Fibroblast of skin of left biceps (primary cell): ENCODE results near the gene RHBG.
"Not testable (repeated sequence)": the region's sequence is repeated elsewhere in the genome, so short reads cannot be mapped to it uniquely, and the experiment has no call there.

Source experiments
- DNase-seq, 2 experiments: peaks; one replicate each; pipeline ENCODE4 v3.0.0-alpha.2; 2013; ENCODE audit warnings: low read depth in 2 of 2

RHBG gene

DNA sequence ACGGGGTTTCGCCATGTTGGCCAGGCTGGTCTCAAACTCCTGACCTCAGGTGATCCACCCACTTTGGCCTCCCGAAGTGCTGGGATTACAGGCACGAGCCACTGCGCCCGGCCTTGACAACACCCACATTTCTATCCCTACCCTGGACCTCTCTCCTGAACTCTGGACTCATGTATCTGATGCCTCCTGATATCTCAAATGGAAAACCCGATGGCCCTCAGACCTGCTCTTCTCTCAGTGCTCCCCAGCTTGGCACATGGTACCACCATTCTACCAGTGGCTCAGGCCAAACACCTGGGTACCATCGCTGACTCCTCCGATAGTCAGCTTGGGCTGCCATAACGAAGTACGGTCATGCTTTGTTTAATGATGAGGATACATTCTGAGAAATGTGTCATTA is 8.5 kb upstream of the RHBG start:
- no peak for DNase-seq

DNA sequence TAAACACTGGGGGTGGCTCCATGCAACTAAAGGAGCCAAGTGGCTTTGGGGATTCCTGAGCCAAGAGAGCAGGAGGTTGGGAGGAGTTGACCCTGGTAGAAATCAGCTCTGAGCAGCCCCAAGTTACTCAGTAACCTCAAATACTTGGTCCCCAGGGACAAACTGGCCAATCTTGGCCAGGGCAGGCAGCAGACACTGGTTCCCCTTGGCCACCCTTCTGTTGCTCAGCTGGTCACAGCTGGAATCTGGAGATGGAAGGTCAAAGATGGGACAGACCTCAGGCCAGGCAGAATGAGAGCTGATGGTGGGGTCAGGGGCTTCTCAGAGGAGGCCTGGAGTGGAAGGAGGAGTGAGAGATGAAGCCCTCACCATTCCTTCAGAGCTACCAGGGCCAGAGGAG is 3.3 kb upstream of the RHBG start:
- DNase-seq = no peak

DNA sequence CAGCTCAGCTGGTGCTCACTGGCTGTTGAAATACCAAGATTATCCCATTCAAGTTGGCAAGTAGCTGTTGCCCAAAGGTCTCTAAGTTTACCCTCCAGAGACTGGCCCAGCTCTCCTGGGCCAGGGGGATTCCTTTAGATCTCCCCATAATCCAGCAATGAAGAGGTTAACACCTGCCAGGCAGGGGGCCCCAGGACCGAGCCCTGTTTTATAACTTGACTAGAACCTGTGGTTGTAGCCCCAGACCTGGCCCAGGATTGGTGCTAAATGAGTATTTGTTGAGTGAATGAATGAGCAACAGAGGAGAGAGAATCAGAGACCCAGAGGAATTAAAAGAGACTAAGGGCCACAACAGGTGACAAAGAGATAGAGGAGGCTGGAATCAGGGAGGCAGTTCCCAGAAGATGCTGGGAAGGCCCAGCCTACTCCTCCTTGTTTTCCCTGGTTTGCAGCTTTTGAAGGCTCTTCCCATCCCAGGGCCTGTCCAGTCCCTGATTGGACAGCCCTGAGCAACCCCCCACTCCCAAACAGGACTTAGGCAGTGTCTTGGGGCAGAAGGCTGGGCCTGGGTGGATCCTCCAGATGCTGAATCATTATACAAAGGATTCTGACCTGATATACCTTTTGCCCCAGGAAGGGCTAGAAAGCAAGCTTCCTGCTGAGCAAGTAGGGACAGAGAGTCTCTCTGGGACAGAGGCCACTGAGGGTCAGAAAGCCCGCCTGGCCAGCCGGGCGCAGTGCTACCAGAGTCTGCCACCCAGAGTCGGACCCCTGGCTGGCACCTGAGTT is 2.4 kb upstream of the RHBG start:
- no peak for DNase-seq

DNA sequence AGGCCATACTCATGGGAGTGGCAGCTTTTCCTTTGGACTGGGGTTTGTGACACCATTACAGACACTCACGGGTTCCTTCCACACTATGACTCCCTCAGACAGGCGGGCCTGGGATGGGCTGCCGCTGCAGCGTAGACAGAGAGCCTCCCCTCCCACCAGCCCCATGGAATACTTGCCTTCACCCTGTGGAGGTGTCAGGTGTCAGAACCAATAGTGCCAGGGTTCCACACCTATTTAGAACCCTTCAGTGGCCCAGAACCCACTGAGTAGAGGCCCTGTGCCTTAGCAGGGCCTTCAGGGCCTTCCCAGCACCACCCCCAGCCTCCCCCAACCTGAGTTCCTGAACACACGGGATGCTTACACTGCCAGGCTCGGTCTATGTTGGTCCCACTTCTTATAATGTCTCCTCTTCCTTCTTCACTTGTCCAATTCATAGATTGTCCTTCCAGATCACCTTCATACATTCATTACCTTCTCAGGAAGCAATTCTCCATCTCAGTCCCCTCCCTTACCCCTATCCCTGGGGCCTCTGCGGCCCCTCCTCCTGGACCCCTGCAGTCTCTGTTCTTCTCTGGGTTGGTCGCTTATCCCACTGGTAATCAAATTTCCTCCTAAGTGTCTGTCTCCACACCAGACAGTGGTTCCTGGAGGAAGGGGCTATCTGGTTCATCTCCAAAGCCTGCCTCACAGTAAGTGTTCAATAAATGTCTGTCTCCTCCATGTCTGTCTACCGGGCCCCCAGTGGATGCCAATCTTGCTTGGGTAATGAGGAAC is 1.4 kb upstream of the RHBG start:
- DNase-seq = no peak

DNA sequence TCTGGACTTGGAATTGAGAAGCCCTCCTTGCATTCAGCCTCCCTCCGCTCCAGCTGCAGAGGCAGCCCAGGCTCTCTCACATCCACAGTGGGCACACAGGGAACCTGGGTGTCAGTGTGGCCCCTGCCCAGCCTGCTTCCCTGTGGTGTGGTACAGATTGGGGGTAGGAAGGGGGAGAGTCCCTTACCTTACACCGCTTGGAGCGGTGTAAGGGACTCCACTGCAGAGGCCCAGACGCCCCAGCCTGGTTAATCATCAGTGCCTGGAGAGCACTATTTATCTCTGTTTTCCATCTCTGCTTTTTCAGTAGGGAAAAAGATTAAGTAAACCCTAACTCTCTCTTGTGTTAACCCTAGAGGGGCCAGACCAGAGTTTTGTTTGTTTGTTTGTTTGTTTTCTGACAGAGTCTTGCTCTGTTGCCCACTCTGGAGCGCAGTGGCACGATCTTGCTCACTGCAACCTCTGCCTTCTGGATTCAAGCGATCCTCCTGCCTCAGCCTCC is 803 bp upstream of the RHBG start:
- no peak for DNase-seq

DNA sequence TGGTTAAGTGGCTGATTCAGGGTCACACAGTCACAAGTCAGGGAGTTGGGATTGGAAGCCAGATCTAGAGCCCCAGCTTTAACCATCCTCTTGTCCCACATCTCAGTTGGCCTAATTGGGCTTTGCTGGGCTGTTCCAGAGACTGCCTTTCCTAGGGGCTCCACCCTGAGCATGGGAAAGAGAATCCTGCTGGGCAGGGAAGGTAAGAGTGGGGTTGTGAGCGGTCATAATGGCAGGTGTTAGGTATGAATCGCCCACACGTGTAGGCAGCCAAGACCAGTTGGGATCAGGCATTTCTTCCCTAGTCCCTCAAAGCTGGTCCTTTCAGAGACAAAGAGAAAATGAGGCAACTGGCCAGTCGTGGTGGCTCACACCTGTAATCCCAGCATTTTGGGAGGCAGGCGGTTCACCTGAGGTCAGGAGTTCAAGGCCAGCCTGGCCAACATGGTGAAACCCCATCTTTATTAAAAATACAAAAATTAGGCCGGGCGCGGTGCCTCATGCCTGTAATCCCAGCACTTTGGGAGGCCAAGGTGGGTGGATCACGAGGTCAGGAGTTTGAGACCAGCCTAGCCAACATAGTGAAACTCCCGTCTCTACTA is 775 bp downstream of the RHBG start:
- not testable (repeated sequence) for DNase-seq

DNA sequence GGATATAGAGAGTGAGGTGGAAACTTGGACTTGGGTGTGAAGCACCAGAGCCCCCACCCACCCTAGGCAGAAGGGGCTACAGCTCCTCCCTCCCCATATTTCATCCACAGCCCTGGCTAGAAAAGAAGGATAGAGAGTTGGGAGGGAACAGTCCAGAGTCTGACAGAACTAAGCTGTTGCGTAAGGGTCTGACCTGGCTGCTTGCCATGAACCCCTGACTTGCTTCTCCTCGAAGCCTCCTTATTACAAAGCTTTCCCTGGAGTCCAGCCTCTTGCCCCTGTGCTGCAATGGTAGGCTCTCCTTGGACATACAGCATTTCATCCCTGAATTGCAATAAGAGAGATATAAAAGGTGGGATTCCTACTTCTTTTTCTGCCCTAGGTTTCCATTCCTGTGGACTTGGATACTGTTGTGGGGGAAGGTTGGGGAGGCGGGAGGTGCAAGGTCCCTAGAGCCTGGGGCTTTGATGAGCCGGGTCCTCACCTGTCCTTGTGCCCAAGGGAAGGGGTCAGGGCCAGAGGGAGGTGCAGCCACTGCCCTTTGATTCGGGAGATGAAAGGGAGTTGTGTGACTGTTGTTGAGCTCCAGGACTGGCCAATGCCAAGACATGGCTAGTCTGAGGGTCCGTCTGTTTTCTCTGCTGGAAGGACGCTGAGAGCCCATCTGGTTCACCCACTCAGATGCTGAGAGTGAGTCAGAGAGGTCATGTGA is 2.7 kb downstream of the RHBG start:
- DNase-seq = no peak

DNA sequence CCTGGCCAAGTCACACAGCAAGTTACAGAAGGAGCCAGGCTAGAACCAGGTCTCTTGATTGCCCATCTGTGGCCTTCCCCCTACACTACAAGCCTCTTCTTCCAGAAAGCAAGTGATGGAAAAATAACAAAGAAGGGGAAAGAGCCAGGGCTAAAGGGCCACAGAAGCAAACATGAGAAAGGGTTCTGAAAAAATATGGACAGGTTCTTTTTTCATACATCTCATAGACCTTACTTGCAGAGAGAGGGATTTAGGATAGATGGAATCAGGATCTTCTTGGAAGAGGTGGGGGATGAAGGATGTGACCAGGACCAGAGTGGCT is 3.2 kb downstream of the RHBG start:
- DNase-seq = no peak

DNA sequence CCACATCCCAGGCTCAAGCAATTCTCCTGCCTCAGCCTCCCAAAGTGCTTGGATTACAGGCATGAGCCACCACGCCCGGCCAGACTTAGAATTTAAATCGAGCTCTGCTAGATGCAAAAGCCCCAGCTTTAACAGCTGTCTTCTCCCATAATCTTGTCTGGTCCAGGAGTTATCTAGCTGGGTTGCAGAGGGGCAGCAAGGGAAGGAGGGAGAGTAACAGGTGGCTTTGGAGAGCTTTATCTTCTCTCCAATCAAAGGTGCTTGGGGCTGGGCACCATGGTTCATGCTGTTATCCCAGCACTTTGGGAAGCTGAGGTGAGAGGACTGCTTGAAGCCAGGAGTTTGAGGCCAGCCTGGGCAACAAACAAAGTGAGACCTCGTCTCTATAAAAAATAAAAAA is 3.9 kb downstream of the RHBG start:
- no peak for DNase-seq

DNA sequence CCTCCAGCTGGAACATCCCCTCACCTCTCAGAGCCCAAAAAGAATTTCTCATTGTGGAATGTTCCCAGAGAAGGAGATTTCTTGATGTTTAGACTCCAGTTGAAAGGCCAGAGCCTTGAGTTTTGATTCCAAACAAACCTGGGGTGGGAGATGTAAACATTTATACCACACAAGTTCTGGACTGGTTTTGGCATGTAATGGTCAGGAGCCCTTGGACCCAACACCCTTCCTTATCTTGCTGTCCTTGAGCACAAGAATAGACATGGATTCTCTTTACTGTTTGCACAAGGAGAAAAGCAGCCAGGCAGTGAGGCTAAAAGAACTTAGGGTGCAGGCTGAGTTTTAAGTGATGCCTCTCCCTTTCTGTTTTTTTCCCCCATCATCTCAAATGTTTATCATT is 4.5 kb downstream of the RHBG start:
- no peak for DNase-seq

DNA sequence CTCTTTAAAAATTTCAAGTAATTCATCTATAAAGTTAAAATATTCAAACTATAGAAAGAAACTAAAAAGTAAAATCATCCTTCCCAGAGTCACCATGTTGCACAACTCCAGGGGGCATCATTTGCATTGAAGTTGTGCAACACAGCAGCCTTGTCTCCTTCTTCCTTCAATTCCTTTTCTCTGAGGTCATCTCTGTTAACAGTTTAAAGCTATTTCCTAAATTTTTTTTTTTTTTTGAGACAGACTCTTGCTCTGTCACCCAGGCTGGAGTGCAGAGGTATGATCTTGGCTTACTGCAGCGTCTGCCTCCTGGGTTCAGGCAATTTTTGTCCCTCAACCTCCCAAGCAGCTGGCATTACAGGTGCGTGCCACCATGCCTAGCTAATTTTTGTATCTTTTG is 7.1 kb downstream of the RHBG start:
- no peak for DNase-seq

DNA sequence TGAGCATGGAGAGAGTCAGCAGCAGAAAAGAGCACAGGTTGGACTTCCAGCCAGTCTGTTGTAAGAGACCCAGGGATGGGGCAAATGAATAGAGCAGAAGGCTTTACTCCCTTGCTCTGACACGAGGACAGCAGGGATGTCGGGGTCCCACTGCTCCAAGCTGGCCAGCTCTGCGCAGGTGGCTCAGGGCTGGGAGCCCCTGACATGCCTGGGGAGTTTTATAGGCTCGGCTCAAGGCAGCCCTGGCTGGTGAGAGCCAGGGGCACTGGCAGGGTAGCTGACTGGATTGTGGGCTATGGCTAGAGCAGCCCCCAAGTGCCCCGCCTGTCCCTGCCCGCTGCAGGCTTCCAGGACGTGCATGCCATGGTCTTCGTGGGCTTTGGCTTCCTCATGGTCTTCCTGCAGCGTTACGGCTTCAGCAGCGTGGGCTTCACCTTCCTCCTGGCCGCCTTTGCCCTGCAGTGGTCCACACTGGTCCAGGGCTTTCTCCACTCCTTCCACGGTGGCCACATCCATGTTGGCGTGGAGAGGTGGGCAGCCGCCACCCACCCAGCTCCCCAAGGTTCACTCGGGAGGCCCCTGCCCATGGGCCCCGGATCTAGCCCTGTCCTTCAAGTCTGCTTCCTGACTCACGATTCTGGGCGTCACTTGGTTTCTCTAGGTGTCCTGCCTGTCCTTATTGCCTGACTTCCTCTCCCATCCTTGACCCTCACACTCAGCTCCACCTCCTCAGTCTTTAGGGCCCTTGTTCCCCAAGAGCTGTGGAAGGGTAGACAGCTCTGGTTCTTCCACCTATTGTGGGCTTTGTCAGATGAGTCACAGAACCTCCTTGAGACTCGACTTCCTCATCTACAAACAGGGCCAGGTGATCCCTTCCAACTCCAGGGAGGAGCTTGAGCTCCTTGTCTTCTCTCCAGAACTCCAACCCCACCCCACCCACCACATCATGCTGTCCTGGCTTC is 8.2 kb downstream of the RHBG start:
- DNase-seq = no peak

DNA sequence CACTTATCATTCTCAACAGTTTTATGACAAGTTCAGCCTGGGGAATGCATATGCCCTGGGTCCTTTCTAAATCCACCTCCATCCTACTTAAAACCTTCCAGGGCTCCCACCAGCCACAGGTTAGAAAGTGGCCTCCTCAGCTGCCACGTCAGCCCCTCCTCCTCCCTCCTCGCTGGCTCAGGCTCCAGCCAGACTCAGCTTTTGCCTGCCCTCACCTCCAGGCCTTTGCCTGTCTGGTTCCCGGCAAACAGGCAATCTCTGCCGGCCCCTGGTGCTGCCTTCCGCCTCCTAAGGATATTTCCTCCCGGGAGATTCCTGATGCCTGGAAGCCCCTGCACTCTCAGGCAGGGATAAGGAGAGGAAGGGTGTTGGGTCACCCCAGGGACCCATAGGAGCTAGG is 9.5 kb downstream of the RHBG start:
- DNase-seq = no peak

DNA sequence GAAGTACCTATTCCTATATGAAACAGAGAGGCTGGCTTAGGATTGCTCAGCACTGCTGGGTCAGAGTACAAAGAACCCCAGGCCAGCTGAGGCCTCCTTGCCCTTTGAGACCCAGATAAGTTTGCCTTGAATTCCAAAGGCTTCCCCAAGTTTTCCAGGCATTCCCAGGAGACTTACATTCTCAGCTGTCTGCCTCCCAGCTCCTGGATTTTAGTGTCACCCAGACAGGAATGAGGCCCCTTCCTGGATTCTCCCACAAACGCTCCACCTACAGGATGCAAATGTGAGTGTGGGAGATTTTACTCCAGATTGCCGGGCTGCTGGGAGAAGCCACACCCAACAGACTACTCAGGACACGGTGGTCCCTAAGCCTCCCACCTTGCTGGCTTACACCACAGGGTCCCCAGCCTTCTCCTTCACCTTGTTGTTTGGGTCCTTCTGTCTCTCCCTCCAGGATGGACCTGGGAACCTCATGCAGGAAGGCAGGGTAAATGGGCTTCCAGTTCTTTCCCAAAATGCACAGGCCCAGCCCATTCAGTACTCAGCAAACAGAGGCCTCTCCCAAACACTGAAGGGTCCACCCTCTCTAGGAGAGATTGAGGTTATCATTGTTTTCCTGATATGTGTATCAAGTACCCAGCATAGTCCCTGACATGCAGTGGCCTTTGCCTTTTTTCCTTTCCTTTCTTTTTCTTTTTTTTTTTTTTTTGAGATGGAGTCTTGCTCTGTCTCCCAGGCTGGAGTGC is 10.6 kb downstream of the RHBG start:
- no peak for DNase-seq

DNA sequence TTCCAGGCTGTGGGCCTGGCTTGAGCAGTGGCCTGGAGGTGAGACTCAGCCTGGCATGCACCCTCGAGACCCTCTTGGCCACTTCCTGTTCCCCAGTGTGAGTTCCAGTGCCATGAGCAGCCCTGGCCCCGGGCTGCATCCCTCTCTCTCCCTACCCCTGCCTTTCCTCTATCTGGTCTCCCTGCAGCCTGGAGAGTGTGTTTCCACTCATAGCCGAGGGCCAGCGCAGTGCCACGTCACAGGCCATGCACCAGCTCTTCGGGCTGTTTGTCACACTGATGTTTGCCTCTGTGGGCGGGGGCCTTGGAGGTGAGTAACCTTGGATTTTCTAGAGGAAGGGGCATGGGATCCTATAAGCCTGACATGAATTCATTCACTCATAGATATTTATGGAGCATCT is 13.6 kb downstream of the RHBG start:
- DNase-seq = no peak

DNA sequence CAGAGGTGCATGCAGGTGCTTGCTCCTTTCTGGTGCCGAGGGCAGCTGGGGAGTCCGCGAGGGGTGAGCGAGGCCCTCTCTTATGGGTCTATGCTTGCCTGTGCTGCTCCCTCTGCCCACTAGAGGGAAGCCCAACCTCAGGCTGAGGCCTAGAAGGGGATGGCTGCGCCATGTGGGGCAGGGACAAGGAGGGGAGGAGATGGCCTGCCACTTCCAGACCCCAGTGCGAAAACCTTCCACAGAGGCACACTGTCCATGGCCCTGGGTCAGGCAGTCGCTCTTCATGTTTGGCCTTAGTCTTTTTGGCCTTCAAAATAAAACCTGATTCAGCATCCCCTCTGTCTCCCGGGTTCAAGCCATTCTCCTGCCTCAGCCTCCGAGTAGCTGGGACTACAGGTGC is 14.0 kb downstream of the RHBG start:
- DNase-seq = no peak

DNA sequence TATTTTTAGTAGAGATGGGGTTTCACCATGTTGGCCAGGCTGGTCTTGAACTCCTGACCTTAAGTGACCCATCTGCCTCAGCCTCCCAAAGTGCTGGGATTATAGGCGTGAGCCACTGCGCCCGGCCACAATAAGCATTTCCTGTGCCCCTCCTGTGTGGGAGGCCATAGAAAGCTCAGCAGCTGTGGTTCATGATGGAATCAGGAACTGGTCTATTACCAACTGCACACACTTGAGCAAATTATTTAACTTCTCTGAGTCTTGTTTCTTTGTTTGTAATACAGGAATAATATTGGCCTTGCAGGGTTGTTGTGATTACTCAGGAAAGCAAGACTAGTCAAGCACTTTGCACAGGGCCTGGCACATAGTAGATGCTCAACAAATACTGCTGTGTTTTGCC is 15.0 kb downstream of the RHBG start:
- no peak for DNase-seq

DNA sequence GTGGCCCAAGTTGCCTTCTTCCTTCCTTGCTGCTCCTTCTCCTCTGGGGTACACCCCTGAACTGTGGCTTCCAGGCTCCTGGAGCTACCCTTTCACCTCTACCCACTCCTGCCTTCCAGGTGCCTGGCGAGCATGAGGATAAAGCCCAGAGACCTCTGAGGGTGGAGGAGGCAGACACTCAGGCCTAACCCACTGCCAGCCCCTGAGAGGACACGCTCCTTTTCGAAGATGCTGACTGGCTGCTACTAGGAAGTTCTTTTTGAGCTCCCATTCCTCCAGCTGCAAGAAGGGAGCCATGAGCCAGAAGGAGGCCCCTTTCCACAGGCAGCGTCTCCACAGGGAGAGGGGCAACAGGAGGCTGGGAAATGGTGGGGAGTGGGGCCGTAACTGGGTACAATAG is 15.6 kb downstream of the RHBG start:
- no peak for DNase-seq

DNA sequence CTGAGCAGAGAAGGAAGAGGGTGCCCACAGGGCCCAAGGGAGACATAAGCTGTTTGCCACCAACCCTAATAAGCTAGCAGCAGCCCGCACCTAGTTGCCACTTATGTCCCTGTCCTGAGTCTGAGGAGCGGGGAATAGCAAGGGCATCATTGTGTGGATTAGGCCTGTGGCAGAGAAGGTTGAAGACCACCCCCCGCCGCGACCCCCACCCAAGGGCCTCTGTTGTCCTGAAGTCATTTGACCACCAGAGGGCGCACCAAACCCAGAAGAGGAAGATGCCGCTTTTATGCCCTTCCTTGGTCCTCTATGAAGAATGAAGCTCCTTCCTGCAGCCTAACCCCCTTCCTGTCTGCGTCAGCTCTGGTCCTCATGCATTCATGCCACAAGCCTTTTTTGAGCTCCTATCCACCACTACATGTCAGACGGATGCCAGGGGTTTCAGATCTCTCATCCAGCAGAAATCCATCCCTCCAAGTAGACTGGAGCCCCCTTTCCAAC is 16.6 kb downstream of the RHBG start:
- DNase-seq = peak in 1 of 2 experiments; percentile 29
